Mesendoderm (in vitro differentiated cells): ENCODE results near the gene APOBR.

Experiments
- DNase-seq: peaks from one replicate; pipeline ENCODE4 v3.0.0; 2013
- H2AK5ac ChIP-seq: 2 replicates; pipeline ENCODE4 v1.6.1; 2013; ENCODE audit warnings: low read length, inconsistent platforms
- H2BK120ac ChIP-seq: 2 replicates; pipeline ENCODE4 v1.6.1; 2013; ENCODE audit warnings: low read depth, mild to moderate bottlenecking, low read length, moderate library complexity, mixed read lengths
- H2BK15ac ChIP-seq: replicated peaks from 2 replicates; pipeline ENCODE4 v1.6.1; 2013; ENCODE audit warnings: low read depth, mild to moderate bottlenecking, moderate library complexity
- H2BK5ac ChIP-seq: 2 replicates; pipeline ENCODE4 v1.6.1; 2013; ENCODE audit warnings: low read length, inconsistent platforms
- H3K18ac ChIP-seq: 2 replicates; pipeline ENCODE4 v1.6.1; 2013; ENCODE audit warnings: mild to moderate bottlenecking, low read length, mixed read lengths
- H3K23ac ChIP-seq: one replicate; pipeline ENCODE4 v1.6.1; 2013; ENCODE audit warnings: low read length
- H3K27ac ChIP-seq: 2 replicates; pipeline ENCODE4 v1.5.1; 2013; ENCODE audit warnings: low read depth, mild to moderate bottlenecking, inconsistent platforms, low read length, moderate library complexity
- H3K27me3 ChIP-seq: 2 replicates; pipeline ENCODE4 v1.6.1; 2013; ENCODE audit warnings: low read length, control low read depth, mild to moderate bottlenecking, inconsistent platforms; ENCODE audit not compliant: insufficient read depth, poor library complexity
- H3K36me3 ChIP-seq: 2 replicates; pipeline ENCODE4 v1.6.1; 2013; ENCODE audit warnings: low read length, inconsistent platforms; ENCODE audit not compliant: control insufficient read depth, insufficient read depth
- H3K4ac ChIP-seq: one replicate; pipeline ENCODE4 v1.6.1; 2013; ENCODE audit warnings: low read depth, mild to moderate bottlenecking, low read length, moderate library complexity
- H3K4me1 ChIP-seq: 2 replicates; pipeline ENCODE4 v1.6.1; 2013; ENCODE audit warnings: low read depth, low read length, inconsistent platforms; ENCODE audit not compliant: control insufficient read depth
- H3K4me2 ChIP-seq: 2 replicates; pipeline ENCODE4 v1.6.1; 2013; ENCODE audit warnings: low read length
- H3K4me3 ChIP-seq: 2 replicates; pipeline ENCODE4 v1.5.1; 2013; ENCODE audit warnings: mild to moderate bottlenecking, low read length
- H3K56ac ChIP-seq: one replicate; pipeline ENCODE4 v1.6.1; 2013; ENCODE audit warnings: low read length
- H3K79me1 ChIP-seq: 2 replicates; pipeline ENCODE4 v1.6.1; 2013; ENCODE audit warnings: low read length, inconsistent platforms
- H3K79me2 ChIP-seq: 2 replicates; pipeline ENCODE4 v1.6.1; 2013; ENCODE audit warnings: mild to moderate bottlenecking, low read length; ENCODE audit not compliant: control insufficient read depth, insufficient read depth
- H3K9ac ChIP-seq: 2 replicates; pipeline ENCODE4 v1.6.1; 2013; ENCODE audit warnings: low read length, inconsistent platforms
- H4K5ac ChIP-seq: one replicate; pipeline ENCODE4 v1.6.1; 2013; ENCODE audit warnings: low read length
- H4K8ac ChIP-seq: one replicate; pipeline ENCODE4 v1.6.1; 2013; ENCODE audit warnings: low read depth, mild to moderate bottlenecking, control low read depth, low read length, moderate library complexity
- WGBS: extraction: QIAGEN DNeasy Blood & Tissue Kit; methylation state at CpG from one replicate; pipeline ENCODE4 v1.1.7; 2013; ENCODE audit warnings: low lambda C conversion rate, missing lambda C conversion rate; ENCODE audit not compliant: insufficient coverage; ENCODE audit errors: extremely low coverage; 5-methylcytosine and 5-hydroxymethylcytosine counted together

Gene APOBR

GRCh38 chr16:28505489-28506137 is 11.2 kb downstream of the APOBR start:
- Histone ChIP-seq H4K5ac (no peak overlapping the region), H3K4me2 (no peak overlapping the region), H3K4me3 (no peak overlapping the region), H3K23ac (no peak overlapping the region), H3K9ac (no peak overlapping the region), H3K79me1 (no peaks in the 10 kb centered on the region), H3K36me3 (no peaks in the 10 kb centered on the region), H4K8ac (no peak overlapping the region), H3K27ac (no peak overlapping the region), H2AK5ac (no peak overlapping the region), H3K56ac (no peak overlapping the region), H2BK15ac (no peak overlapping the region), H2BK5ac (no peak overlapping the region), H3K27me3 (no peaks in the 10 kb centered on the region), H3K4ac (no peak overlapping the region), H2BK120ac (no peak overlapping the region), H3K18ac (no peak overlapping the region), H3K4me1 (no peaks in the 10 kb centered on the region), H3K79me2 (no peaks in the 10 kb centered on the region)
- no CpG with 5 or more reads among the region's 14 CpGs for WGBS
- no peak for DNase-seq

DNA sequence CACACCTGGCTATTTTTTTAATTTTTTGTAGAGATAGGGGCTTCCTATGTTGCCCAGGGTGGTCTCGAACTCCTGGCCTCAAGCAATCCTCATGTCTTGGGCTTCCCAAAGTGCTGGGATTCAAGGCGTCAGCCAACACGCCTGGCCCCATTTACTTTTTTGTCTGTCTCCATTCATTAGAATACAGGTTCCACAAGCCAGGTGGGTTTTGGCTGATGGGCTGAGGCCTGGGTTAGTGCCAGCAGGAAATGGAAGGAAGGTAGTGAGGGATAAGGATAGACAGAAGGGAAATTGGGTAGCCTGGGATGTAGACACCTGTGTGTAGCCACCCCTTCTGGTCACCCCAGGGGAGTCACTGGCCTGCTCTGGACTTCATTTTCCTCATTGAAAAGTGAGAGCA is 16.6 kb downstream of the APOBR start:
- Histone ChIP-seq H3K18ac (no peak overlapping the region), H3K23ac (no peak overlapping the region), H3K4me3 (no peak overlapping the region), H3K4me1 (no peaks in the 10 kb centered on the region), H3K4ac (no peak overlapping the region), H3K36me3 (no peaks in the 10 kb centered on the region), H2BK5ac (no peak overlapping the region), H3K27me3 (no peaks in the 10 kb centered on the region), H4K5ac (no peak overlapping the region), H3K56ac (no peak overlapping the region), H2BK120ac (no peak overlapping the region), H4K8ac (no peak overlapping the region), H2AK5ac (no peak overlapping the region), H3K4me2 (no peak overlapping the region), H3K27ac (no peak overlapping the region), H3K9ac (no peak overlapping the region), H2BK15ac (no peak overlapping the region), H3K79me1 (no peaks in the 10 kb centered on the region), H3K79me2 (no peaks in the 10 kb centered on the region)
- no CpG with 5 or more reads among the region's 3 CpGs for WGBS
- DNase-seq, result no peak

DNA sequence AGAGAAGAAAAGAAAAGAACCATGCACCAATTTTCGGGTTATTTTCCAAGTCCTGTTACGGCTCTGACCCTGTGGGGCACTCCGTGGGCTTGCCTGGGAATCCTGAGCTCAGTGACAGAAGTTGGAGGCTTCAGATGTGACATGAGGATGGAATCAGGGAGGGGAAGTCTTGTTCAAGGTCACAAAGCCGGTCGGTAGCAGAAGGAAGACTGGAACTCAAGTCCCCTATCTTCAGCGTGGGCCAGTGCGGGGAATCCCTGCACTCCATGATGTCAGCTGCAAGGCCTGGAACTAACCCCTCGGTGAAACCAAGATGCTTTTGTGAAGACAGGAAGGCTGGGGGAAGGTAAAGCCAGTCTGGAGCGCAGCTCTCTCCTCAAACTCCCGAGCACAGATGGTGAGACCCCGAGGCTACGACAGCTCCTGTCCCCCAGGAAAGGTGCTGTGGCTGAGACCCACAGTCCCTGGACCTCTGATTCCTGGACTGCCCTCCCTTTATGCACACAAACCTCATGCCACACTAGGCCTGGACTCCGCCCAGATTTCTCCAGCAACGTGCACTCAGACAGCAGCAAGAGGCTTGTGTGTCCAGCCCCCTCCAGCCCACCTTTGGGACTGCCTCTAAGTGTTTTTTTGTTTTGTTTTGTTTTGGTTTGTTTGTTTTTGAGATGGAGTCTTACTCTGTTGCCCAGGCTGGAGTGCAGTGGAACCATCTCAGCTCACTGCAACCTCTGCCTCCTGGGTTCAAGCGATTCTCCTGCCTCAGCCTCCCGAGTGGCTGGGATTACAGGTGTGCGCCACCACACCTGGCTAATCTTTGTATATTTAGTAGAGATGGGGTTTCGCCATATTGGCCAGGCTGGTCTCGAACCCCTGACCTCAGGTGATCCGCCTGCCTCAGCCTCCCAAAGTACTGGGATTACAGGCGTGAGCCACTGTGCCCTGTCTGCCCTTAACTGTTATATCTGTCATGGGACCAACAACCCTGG is 17.7 kb downstream of the APOBR start:
- no peak overlapping the region for H4K5ac ChIP-seq
- no peak overlapping the region for H3K9ac ChIP-seq
- no CpG with 5 or more reads among the region's 21 CpGs for WGBS
- no peak overlapping the region for H2BK5ac ChIP-seq
- H3K27me3 ChIP-seq, result no peaks in the 10 kb centered on the region
- H3K4me3 ChIP-seq, result no peak overlapping the region
- no peaks in the 10 kb centered on the region for H3K4me1 ChIP-seq
- H3K27ac ChIP-seq, result no peak overlapping the region
- H3K79me2 ChIP-seq, result no peaks in the 10 kb centered on the region
- no peaks in the 10 kb centered on the region for H3K79me1 ChIP-seq
- no peak overlapping the region for H2BK15ac ChIP-seq
- H3K4me2 ChIP-seq, result no peak overlapping the region
- H3K18ac ChIP-seq, result no peak overlapping the region
- H3K36me3 ChIP-seq, result no peaks in the 10 kb centered on the region
- no peak overlapping the region for H3K4ac ChIP-seq
- DNase-seq, result no peak
- no peak overlapping the region for H4K8ac ChIP-seq
- no peak overlapping the region for H3K23ac ChIP-seq
- H2AK5ac ChIP-seq, result no peak overlapping the region
- H3K56ac ChIP-seq, result no peak overlapping the region
- no peak overlapping the region for H2BK120ac ChIP-seq

DNA sequence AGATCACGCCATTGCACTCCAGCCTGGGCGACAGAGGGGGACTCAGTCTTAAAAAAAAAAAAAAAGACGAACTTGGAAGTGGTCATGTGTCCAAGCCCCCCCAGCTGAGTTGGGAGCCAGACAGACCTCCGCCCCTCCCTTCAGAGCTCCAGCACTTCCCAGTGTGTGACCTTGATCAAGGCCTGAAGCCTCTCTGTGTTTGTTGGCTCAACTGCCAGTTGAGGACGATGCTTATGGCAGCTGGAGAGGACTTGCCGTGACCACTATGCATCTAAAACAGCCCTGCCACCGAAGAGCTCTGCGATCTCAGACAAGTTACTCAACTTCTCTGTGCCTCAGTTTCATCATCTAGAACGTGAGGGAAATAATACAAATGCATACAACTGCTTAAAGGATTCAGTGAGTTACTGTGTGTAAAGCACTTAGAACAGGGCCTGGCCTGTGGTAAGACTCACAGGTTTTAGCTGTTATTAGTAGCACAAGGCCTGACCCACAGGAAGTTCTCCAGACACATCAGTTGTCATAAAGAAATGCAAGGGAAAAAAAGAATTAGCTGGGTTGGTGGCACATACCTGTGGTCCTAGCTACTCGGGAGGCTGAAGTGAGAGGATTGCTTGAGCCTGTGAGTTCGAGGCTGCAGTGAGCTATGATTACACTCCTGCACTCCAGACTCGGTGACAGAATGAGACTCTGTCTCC is 19.2 kb downstream of the APOBR start:
- WGBS, result no CpG with 5 or more reads among the region's 12 CpGs
- no peak overlapping the region for H3K27ac ChIP-seq

GRCh38 chr16:28514246-28514645 is 19.8 kb downstream of the APOBR start:
- WGBS, result no CpG with 5 or more reads among the region's 7 CpGs
- DNase-seq, result no peak
- no peaks in the 10 kb centered on the region for H3K79me2 ChIP-seq

More for the DNA sequence above, 19.2 kb downstream of the APOBR start:
- H3K79me1 ChIP-seq, result no peaks in the 10 kb centered on the region
- H3K27me3 ChIP-seq, result no peaks in the 10 kb centered on the region
- no peak overlapping the region for H2BK15ac ChIP-seq
- H3K4me2 ChIP-seq, result no peak overlapping the region
- H3K4me1 ChIP-seq, result no peaks in the 10 kb centered on the region
- H3K79me2 ChIP-seq, result no peaks in the 10 kb centered on the region
- H3K56ac ChIP-seq, result peak overlapping the region; percentile 49
- no peak overlapping the region for H4K8ac ChIP-seq
- no peak overlapping the region for H2AK5ac ChIP-seq
- H2BK5ac ChIP-seq, result no peak overlapping the region
- no peak overlapping the region for H3K4ac ChIP-seq
- H3K23ac ChIP-seq, result no peak overlapping the region
- H3K4me3 ChIP-seq, result no peak overlapping the region
- DNase-seq, result peak; percentile 22
- no peak overlapping the region for H4K5ac ChIP-seq
- H3K36me3 ChIP-seq, result no peaks in the 10 kb centered on the region
- no peak overlapping the region for H3K9ac ChIP-seq
- no peak overlapping the region for H2BK120ac ChIP-seq
- no peak overlapping the region for H3K18ac ChIP-seq

More at GRCh38 chr16:28514246-28514645, 19.8 kb downstream of the APOBR start:
- Histone ChIP-seq H3K56ac (peak overlapping the region; percentile 49), H3K79me1 (no peaks in the 10 kb centered on the region), H3K4me2 (no peak overlapping the region), H3K23ac (no peak overlapping the region), H4K8ac (no peak overlapping the region), H3K9ac (no peak overlapping the region), H3K4me1 (no peaks in the 10 kb centered on the region), H3K36me3 (no peaks in the 10 kb centered on the region), H3K4me3 (no peak overlapping the region), H2AK5ac (no peak overlapping the region), H3K27ac (no peak overlapping the region), H2BK5ac (no peak overlapping the region), H3K27me3 (no peaks in the 10 kb centered on the region), H3K4ac (no peak overlapping the region), H2BK15ac (no peak overlapping the region), H3K18ac (no peak overlapping the region), H4K5ac (no peak overlapping the region), H2BK120ac (no peak overlapping the region)
